ENCODE data around the gene SIMC1.
"Not testable (repeated sequence)": the region's sequence is repeated elsewhere in the genome, so short reads cannot be mapped to it uniquely, and the experiment has no call there.

Gene SIMC1

DNA sequence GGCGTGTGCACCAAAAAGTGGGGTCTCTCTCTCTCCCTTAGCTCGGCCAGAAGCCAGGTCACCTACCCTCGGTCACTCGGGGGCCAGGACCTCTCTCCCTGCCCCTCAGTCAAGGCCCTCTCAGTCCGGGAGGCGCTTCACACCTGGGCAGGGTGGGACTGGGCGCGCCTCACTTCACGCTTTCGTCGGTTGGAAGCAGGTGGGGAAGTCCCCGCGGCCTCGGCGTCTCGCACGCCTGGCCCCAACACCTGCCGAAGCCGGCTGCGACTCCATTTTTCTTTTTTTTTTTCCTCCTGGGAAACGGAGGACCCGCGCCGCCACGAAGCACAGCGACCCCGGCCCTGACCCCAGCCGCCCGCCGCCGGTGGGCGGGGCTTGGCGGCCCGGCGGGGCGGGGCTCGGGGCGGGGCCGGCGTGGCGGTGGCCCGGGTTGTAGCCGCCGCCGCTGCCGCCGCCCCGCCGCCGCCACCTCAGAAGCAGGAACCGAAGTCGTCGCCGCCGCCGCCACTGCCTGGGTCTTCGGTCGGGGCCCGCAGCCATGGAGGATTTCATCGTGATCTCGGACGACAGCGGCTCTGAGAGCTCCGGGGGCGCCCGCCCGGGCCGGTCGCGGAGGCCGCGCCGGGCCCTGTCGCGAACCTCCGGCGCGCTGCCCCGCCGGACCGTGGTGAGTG is at the start of gene SIMC1:
SIMC1 (plus strand) TSS at position 454 of the 674 bp plus-strand sequence; CDS start at position 539, 85 bp downstream.
- peak within 1 kb of the TSS; percentile 32 to 50 for H3K4me3 ChIP-seq (replicated peaks in 1 of 2; ENCODE audit: low read depth in 2 of 2, low read length in 2 of 2)
- peak in 1 of 2 donors; percentile 1 for DNase-seq (ENCODE audit: low read depth in 2 of 2)

DNA sequence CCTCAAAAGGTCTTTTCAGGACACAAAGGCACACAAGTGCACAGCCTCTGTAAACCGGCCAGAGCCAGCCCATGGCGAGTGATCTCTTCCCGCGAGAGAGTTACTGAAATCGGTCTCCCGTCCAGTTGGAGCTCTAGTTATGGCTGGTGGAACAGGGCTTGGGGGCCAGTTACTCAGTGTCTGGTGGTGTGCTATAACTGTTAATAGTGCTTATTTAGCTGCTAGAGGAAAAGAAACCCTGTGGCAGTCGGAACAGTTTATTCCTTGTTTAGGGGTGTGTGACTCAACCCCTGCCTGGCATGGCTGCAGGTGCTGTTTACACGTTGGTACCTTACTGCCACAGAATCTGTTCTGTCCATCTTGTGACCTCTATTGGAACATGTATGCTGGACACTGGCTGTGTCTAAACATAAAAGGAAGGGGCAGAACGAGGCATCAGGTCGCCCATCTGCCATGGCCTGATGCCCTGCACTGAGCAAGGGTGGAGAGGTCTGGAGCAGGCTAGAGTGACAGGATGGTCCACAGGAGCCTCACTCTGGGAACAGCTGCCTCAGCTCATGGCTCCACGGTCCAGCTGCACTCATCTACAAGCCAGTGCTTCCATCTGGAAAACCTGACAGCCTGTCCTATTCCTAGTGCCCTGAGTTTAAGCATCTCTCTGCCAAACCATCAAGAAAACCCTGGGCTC is 49.6 kb upstream of the SIMC1 start:
- TF ChIP-seq, protein P1, sequence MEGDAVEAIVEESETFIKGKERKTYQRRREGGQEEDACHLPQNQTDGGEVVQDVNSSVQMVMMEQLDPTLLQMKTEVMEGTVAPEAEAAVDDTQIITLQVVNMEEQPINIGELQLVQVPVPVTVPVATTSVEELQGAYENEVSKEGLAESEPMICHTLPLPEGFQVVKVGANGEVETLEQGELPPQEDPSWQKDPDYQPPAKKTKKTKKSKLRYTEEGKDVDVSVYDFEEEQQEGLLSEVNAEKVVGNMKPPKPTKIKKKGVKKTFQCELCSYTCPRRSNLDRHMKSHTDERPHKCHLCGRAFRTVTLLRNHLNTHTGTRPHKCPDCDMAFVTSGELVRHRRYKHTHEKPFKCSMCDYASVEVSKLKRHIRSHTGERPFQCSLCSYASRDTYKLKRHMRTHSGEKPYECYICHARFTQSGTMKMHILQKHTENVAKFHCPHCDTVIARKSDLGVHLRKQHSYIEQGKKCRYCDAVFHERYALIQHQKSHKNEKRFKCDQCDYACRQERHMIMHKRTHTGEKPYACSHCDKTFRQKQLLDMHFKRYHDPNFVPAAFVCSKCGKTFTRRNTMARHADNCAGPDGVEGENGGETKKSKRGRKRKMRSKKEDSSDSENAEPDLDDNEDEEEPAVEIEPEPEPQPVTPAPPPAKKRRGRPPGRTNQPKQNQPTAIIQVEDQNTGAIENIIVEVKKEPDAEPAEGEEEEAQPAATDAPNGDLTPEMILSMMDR (IDR thresholded peaks at IDR 0.05; ENCODE audit: low read depth, low read length), result no peak
- no peak for DNase-seq (ENCODE audit: low read depth in 2 of 2)
- no peak overlapping the region for H3K4me3 ChIP-seq (replicated peaks in 1 of 2; ENCODE audit: low read depth in 2 of 2, low read length in 2 of 2)

DNA sequence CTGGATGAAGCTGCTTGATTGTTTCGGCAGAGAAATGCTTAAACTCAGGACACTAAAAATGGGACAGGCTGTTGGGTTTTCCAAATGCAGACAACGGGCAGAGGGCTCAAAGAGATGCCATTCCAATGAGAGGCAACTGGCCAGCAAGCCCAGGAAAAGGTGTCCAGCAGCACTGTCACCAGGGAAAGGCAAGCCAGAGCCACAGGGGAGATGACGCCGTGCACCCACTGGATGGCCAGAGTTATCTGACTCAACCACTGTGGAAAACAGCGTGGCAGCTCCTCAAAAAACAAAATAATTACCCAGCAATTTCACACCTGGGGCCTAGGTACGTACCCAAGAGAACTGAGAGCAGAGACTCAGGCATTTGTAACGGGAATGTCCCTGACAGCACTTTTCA is 48.4 kb upstream of the SIMC1 start:
- TF ChIP-seq, protein P1 (IDR thresholded peaks at IDR 0.05; ENCODE audit: low read depth, low read length), result no peak
- H3K4me3 ChIP-seq (replicated peaks in 1 of 2; ENCODE audit: low read depth in 2 of 2, low read length in 2 of 2), result no peak overlapping the region
- no peak for DNase-seq (ENCODE audit: low read depth in 2 of 2)

DNA sequence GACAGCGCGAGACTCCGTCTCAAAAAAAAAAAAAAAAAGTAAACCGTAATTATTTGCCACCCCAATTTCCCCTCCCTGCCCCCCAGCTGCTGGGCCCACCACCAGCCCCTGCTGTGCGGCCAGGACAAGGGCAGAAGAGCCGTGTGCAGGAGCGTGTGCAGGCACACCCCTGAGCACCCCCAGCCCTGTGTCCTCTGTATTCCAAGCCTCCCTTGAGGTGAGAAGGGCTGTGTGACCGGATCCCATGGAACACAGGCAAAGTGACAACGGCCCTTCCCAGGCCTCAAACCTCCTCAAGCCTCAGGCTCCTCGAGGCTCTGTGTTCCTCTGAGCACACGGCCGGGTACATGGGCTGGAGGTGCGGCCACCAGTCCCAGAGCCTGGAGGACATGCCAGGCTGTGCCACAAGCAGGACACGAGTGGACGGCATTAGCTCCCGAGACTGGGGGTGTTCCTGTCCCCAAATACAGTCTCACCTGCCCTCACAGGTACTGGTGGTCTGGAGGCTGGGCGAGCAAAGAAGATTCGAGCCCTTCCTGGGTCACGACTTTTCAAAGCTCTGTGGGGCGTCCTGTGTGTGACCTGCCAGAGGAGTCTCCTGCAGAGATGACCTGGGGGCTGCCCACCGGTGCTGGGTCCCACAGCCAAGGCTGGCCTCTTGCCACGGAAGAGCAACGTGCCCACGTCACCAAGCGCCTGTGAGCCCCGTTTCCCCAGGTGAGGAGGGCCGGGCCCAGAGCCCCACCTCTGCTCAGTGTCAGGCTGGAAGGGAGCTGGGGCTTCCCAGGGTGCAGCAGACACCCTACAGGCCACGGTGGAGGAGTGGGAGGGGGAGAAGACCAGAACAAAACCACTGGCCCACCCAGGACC is 47.1 kb upstream of the SIMC1 start:
- TF ChIP-seq, protein P1 (IDR thresholded peaks at IDR 0.05; ENCODE audit: low read depth, low read length), result no peak
- no peak for DNase-seq (ENCODE audit: low read depth in 2 of 2)
- H3K4me3 ChIP-seq (replicated peaks in 1 of 2; ENCODE audit: low read depth in 2 of 2, low read length in 2 of 2), result no peak overlapping the region

DNA sequence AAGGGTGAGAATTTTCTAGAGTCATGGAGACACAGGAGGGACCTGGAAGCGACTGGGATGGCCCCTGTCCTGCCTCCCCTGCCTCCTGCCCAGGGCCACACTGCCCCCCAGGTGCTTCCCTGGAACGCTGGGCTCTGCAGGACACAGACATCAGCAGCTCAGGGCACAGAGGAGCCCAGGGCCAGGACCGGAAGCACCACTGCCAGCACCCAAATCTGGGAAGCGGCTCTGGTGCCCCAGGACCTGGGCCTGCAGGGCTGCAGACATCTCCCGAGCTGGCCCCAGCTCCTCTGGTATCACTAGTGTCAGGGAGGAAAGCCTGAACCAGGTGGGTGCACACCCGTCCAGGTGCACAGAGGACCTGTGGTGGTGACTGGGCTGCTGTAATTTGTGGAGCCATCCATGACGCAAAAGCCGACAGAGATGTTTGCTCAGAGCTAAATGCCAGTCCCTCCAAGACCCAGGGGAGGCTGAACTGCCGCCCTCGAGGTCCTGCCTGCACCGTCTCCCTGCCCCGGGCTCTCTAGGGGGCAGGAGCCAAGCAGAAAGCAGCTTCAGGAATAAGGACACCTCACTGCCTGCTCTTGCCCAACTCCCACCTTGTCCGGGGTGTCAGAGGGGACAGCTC is 46.0 kb upstream of the SIMC1 start:
- DNase-seq (ENCODE audit: low read depth in 2 of 2), result no peak
- TF ChIP-seq, protein P1 (IDR thresholded peaks at IDR 0.05; ENCODE audit: low read depth, low read length), result no peak

DNA sequence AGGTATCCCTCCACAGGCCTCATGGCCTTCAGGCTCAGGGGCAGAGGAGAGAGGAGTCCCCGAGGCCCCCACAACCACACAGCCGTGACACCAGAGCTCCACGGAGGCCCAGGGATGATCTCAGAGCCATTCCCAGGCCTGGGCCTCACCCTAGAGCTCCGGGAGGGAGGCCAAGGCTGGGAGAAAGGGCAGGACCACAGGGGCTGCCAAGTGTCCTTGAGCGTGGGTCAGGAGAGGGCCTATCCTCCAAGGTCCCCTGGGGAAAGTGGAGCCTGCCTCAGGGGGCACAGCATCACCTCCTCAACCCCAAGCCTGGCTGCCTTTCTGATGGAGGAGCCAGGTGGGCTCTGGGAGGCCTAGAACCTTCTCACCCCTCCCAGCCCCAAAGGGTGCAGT is 45.5 kb upstream of the SIMC1 start:
- H3K4me3 ChIP-seq (replicated peaks in 1 of 2; ENCODE audit: low read depth in 2 of 2, low read length in 2 of 2); DNase-seq (ENCODE audit: low read depth in 2 of 2): not testable (repeated sequence)

More for the DNA sequence above, 46.0 kb upstream of the SIMC1 start:
- no peak overlapping the region for H3K4me3 ChIP-seq (replicated peaks in 1 of 2; ENCODE audit: low read depth in 2 of 2, low read length in 2 of 2)

DNA sequence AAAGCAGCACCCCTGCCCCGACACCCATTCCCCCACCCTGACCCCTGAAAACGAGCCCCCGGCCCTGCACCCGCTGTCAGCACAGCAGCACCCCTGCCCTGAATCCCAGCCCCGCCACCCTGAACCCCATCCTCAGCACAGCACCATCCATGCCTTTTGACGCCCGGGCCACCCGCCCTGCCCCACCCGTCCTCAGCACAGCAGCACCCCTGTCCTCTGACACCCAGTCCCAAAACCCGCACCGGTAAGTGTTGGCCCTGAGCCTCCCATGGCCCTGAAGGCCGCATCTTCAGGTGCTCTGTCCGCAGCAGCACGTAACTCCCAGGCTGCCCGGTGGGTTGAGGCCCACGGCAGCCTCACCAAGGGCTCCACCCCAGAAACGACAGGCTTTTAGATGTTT is 44.6 kb upstream of the SIMC1 start:
- not testable (repeated sequence) for DNase-seq (ENCODE audit: low read depth in 2 of 2); H3K4me3 ChIP-seq (replicated peaks in 1 of 2; ENCODE audit: low read depth in 2 of 2, low read length in 2 of 2)

DNA sequence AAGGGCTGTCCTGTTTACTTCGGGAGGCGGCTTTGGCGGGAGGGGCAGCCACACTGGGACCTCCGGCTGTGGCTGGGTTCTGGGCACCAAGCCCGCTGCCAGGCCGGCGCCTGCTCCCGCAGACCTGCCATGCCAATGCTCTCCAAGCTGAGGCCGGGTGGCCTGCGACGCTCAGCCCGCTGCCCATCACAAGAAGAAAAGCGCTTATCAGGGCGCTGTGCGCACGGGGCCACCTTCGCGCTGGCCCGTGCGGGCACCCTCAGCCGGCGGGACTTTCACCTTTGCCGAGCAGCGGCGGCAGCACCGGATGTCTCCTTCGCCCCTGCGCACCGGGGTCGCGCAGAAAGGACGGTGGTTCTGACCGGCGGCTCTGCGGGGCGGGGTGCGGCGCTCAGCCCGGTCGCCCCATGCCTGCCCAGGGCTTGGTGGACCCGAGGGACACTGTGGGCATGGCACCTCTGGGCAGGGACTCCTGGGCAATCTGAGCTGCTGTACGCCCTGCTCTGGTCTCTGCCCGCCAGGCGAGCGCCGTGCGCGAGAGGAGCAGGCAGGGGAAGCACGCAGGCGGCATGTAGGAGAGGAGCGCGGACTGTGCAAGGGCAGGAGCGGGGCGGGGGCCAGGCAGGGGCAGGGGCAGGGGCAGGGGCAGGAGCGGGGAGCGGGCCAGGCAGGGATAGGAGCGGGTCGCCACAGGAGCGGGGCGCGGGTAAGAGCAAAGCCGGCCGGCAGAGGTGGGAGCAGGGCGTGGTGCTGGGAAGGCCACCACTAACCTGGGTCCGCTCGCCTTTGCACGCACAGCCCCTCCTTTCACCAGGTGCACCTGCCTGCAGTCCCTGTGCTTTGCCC is 43.8 kb upstream of the SIMC1 start:
- peak in 1 of 2 donors; percentile 6 for DNase-seq (ENCODE audit: low read depth in 2 of 2)
- peak overlapping the region; percentile 10 to 32 for H3K4me3 ChIP-seq (replicated peaks in 1 of 2; ENCODE audit: low read depth in 2 of 2, low read length in 2 of 2)

DNA sequence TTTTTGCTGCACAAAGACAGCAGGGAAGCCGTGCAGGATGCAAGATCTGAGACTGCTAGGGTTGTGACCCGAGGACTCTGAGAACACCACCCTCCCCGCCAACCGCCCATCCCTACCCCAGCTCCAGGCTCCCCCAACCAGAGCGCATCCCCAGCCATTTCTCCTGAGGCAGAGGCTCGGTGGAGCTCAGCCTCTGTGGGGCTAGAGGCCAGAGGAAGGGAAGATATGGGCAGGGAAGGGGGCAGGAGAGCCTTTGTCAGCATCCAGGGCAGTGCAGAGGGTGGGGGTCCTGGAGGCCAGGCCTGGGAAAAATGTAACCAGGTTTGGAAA is 43.2 kb upstream of the SIMC1 start:
- H3K4me3 ChIP-seq (replicated peaks in 1 of 2; ENCODE audit: low read depth in 2 of 2, low read length in 2 of 2); DNase-seq (ENCODE audit: low read depth in 2 of 2): not testable (repeated sequence)

DNA sequence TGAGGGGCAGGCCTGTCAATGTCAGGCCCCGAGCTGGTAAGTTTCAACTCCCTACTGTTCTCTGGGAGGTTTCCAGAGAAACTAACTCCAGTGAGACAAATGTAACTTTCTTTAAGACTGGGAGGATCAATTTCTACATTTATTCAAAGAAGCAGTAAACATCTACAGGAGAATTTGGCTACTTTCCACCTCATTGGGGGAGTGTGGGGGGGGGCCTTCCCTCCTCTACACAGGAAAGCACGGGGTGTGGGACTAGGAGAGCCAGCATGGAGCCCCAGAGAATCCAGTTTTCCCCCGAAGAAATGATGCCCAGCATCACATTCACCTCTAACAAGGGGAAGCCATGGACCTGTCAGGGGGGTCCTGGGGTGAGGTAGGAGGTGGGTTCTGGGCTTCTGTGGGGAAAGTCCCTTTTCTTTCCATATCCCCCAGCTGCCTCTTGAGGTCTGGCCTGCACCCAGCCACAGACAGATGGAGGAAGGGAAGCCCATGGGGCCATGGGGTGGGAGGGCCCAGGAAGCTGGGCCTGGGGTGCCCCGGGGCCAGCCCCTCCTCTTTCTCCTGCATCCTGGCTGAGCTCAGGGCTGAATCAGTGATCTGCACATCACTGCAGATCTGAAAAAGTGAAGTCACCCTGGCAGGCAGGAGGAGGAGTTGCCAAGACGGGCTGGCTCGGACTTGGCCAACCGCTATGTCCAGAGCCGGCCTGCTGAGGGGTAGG is 42.6 kb upstream of the SIMC1 start:
- not testable (repeated sequence) for DNase-seq (ENCODE audit: low read depth in 2 of 2); H3K4me3 ChIP-seq (replicated peaks in 1 of 2; ENCODE audit: low read depth in 2 of 2, low read length in 2 of 2)

DNA sequence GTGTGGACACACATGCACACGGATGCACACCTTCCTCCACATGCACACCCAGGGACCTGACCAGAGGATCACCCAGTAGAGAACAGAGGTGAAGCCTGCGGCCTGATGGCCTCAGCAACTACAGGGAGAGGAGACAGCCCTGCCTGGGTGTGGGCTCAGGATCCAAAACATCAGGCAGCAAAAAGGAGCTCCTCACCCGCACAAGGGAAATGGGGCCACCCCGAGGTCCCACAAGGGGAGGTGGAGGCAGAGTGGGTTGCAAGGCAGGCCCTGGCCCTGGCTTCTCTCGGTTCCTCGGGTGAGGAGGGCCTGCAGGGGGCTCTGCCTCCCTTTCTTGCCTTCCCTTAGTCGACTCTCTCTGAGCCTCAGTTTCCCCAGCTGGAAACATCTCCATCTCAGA is 41.4 kb upstream of the SIMC1 start:
- H3K4me3 ChIP-seq (replicated peaks in 1 of 2; ENCODE audit: low read depth in 2 of 2, low read length in 2 of 2); DNase-seq (ENCODE audit: low read depth in 2 of 2): not testable (repeated sequence)

All from cardiac fibroblast (primary cell).